Cardiac fibroblast (primary cell): ENCODE measurements around the gene DNAJC30.
"Not testable (repeated sequence)": the region's sequence is repeated elsewhere in the genome, so short reads cannot be mapped to it uniquely, and the experiment has no call there.

Experiments
- DNase-seq, 2 donors: peaks; one replicate each; pipeline versions ENCODE4 v3.0.0 to v3.0.0-alpha.2; 2010; ENCODE audit warnings: low read depth in 2 of 2
- H3K4me3 ChIP-seq, 2 donors: replicated peaks in 1 of 2; 1 replicate in 1 of 2; 2 replicates in 1 of 2; pipeline ENCODE4 v1.5.1; 2011; ENCODE audit warnings: low read depth in 2 of 2, low read length in 2 of 2, mild to moderate bottlenecking in 2 of 2, moderate library complexity in 1 of 2
- CTCF ChIP-seq: IDR thresholded peaks from one replicate; pipeline ENCODE4 v1.5.1; 2011; ENCODE audit warnings: low read depth, mild to moderate bottlenecking, low read length, inconsistent platforms

Gene DNAJC30

GRCh38 chr7:73718438-73718881 is 35.2 kb upstream of the DNAJC30 start:
- peak overlapping the region; percentile 72 to 81 for H3K4me3 ChIP-seq
- TF ChIP-seq CTCF: no peak
- DNase-seq: no peak

- H3K4me3 ChIP-seq: peak overlapping the region; percentile 72 to 81
- DNase-seq: peak; percentile 68 to 96
- no peak for TF ChIP-seq CTCF
Observed at GRCh38 chr7:73717991-73718405, 34.7 kb upstream of the DNAJC30 start.

- H3K4me3 ChIP-seq: peak overlapping the region in 1 of 2 donors; percentile 81
- TF ChIP-seq CTCF: no peak
- peak; percentile 45 to 61 for DNase-seq
Observed at GRCh38 chr7:73717025-73717807, 34.0 kb upstream of the DNAJC30 start.

GRCh38 chr7:73716318-73716890 is 33.2 kb upstream of the DNAJC30 start:
- no peak for TF ChIP-seq CTCF
- DNase-seq: peak in 1 of 2 donors; percentile 45
- H3K4me3 ChIP-seq: peak overlapping the region in 1 of 2 donors; percentile 81

- DNase-seq: peak; percentile 85 to 98
- no peak for TF ChIP-seq CTCF
- H3K4me3 ChIP-seq: peak overlapping the region in 1 of 2 donors; percentile 81
Observed at GRCh38 chr7:73715648-73716317, 32.5 kb upstream of the DNAJC30 start.

GRCh38 chr7:73713319-73713718 is 30.1 kb upstream of the DNAJC30 start:
- not testable (repeated sequence) for DNase-seq, H3K4me3 ChIP-seq

- H3K4me3 ChIP-seq: no peak overlapping the region
- TF ChIP-seq CTCF: no peak
- no peak for DNase-seq
Observed at GRCh38 chr7:73712773-73713172, 29.5 kb upstream of the DNAJC30 start.
